Endothelial cell of umbilical vein (primary cell): Measurements from ENCODE around the gene HDAC9. TPM values are rescaled to one million over a fixed set of nuclear protein-coding genes. Genes with fewer than 3 reads are reported as not detected.

Source experiments
- BruUV-seq: library from RNA; stranded (reverse); fragments of 400-500 nt; replicated peaks from 2 replicates; lab custom pipeline; 2021; lab: Mats Ljungman, UMichigan
- CTCF ChIA-PET: fragments of 300-600, 350-600 bp; sonication (Branson Sonifier 250); formaldehyde crosslinking; loops from one replicate; lab custom pipeline; 2021; ENCODE audit warnings: antibody characterized with exemption, inconsistent platforms; lab: Charles Lee
- POLR2A ChIA-PET: fragments of 300-600, 350-600 bp; sonication (Branson Sonifier 250); formaldehyde crosslinking; loops from one replicate; lab custom pipeline; 2021; ENCODE audit warnings: antibody characterized with exemption, inconsistent platforms; lab: Charles Lee
- DNase-seq: peaks from one replicate; pipeline ENCODE4 v3.0.0-alpha.2; 2011; ENCODE audit warnings: low read depth, low spot score
- FAIRE-seq: peaks from 2 replicates; lab custom pipeline; 2011; peaks lifted over from hg19 to GRCh38; lab: Jason Lieb, UNC
- H2AFZ ChIP-seq: 2 replicates; pipeline ENCODE4 v1.6.0; 2012; ENCODE audit warnings: low read depth, low read length, control low read depth, inconsistent platforms
- H3K27ac ChIP-seq: 2 replicates; pipeline ENCODE4 v1.5.1; 2011; ENCODE audit warnings: low read depth, mild to moderate bottlenecking, control low read depth, low read length, moderate library complexity; ENCODE audit not compliant: insufficient read depth
- H3K27me3 ChIP-seq, 2 experiments: 2 replicates each; pipeline versions ENCODE4 v1.6.0 to v1.6.1; 2011; ENCODE audit warnings: low read length in 2 of 2, mixed read lengths in 1 of 2; ENCODE audit not compliant: control insufficient read depth in 2 of 2, insufficient read depth in 2 of 2
- H3K36me3 ChIP-seq, 2 experiments: 2 replicates in 1 of 2; 3 replicates in 1 of 2; pipeline ENCODE4 v1.5.1; 2011; ENCODE audit warnings: low read length in 2 of 2, mild to moderate bottlenecking in 1 of 2, moderate library complexity in 1 of 2; ENCODE audit not compliant: control insufficient read depth in 2 of 2, insufficient read depth in 2 of 2; ENCODE audit errors: extremely low read depth in 1 of 2
- H3K4me1 ChIP-seq: 3 replicates; pipeline ENCODE4 v1.5.1; 2011; ENCODE audit warnings: mild to moderate bottlenecking, low read length; ENCODE audit not compliant: control insufficient read depth, insufficient read depth; ENCODE audit errors: extremely low read depth
- H3K4me2 ChIP-seq: 2 replicates; pipeline ENCODE4 v1.6.1; 2011; ENCODE audit warnings: low read length, control low read depth, mixed read lengths; ENCODE audit not compliant: insufficient read depth
- H3K4me3 ChIP-seq, 3 experiments: fragments of 200-600 bp in 1 of 3; sonication (generic), shearing (Covaris generic) in 1 of 3; replicated peaks in 1 of 3; 2 replicates each; pipeline ENCODE4 v1.5.1; 2011 to 2016; ENCODE audit warnings: control low read depth in 3 of 3, low read length in 3 of 3, mild to moderate bottlenecking in 2 of 3, inconsistent platforms in 1 of 3, low read depth in 1 of 3, moderate library complexity in 1 of 3; ENCODE audit not compliant: insufficient read depth in 1 of 3
- H3K79me2 ChIP-seq: 2 replicates; pipeline ENCODE4 v1.6.0; 2012; ENCODE audit warnings: low read length, inconsistent platforms; ENCODE audit not compliant: control insufficient read depth, insufficient read depth
- H3K9ac ChIP-seq: replicated peaks from 2 replicates; pipeline ENCODE3; 2011; ENCODE audit warnings: low read length, control low read depth; ENCODE audit not compliant: insufficient read depth; ENCODE audit errors: extremely low read depth
- H3K9me1 ChIP-seq: replicated peaks from 3 replicates; pipeline ENCODE4 v1.6.0; 2011; ENCODE audit warnings: mild to moderate bottlenecking, low read length; ENCODE audit not compliant: control insufficient read depth, insufficient read depth; ENCODE audit errors: extremely low read depth
- H3K9me3 ChIP-seq: replicated peaks from 2 replicates; pipeline ENCODE4 v1.5.1; 2012; ENCODE audit warnings: low read length, inconsistent platforms; ENCODE audit not compliant: control insufficient read depth, insufficient read depth
- H4K20me1 ChIP-seq: replicated peaks from 2 replicates; pipeline ENCODE3; 2011; ENCODE audit warnings: mild to moderate bottlenecking, low read length; ENCODE audit not compliant: control insufficient read depth, insufficient read depth; ENCODE audit errors: extremely low read depth
- EZH2 ChIP-seq: IDR thresholded peaks from 2 replicates; pipeline ENCODE4 v1.6.1; 2012; ENCODE audit warnings: borderline replicate concordance, low read depth, mild to moderate bottlenecking, moderate library complexity, low read length, inconsistent platforms; ENCODE audit not compliant: severe bottlenecking
- FOS ChIP-seq: IDR thresholded peaks from 2 replicates; pipeline ENCODE4 v1.6.1; 2011; ENCODE audit warnings: mild to moderate bottlenecking, low read length, moderate library complexity, borderline replicate concordance; ENCODE audit not compliant: insufficient read depth
- GATA2 ChIP-seq: IDR thresholded peaks from 2 replicates; pipeline ENCODE4 v1.7.0; 2011; ENCODE audit warnings: low read depth, mild to moderate bottlenecking, moderate library complexity, mixed read lengths, low read length; ENCODE audit not compliant: insufficient read length, insufficient read depth
- MYC ChIP-seq: IDR thresholded peaks from one replicate; pipeline ENCODE4 v1.6.1; 2011; ENCODE audit warnings: mild to moderate bottlenecking, low read depth, low read length
- POLR2A ChIP-seq: IDR thresholded peaks from 2 replicates; pipeline ENCODE4 v1.6.1; 2012; ENCODE audit warnings: low read depth, mild to moderate bottlenecking, control low read depth, low read length
- POLR2AphosphoS5 ChIP-seq: IDR thresholded peaks from 2 replicates; pipeline ENCODE4 v1.6.1; 2012; ENCODE audit warnings: low read depth, mild to moderate bottlenecking, control low read depth, low read length, moderate library complexity; ENCODE audit not compliant: insufficient read depth
- dilution Hi-C: fragments of 300-500 bp; cut with MboI; formaldehyde crosslinking; loops from one replicate; pipeline ENCODE4 v1.15.0; 2019; ENCODE audit warnings: low sequenced_read_pairs; ENCODE audit not compliant: extremely low pct_ligation_motif_present
- intact Hi-C: fragments of 100-400 bp; cut with micrococcal nuclease; formaldehyde crosslinking; loops from one replicate; pipeline ENCODE4 v1.10.0; 2022
- polyA plus RNA-seq, 4 experiments: library from polyadenylated mRNA; depleted of rRNA in 3 of 4; stranded (reverse) in 3 of 4; unstranded in 1 of 4; fragments of >200 nt; gene quantifications; 2 replicates each; pipeline versions ENCODE4 v1.2.1 to v1.2.3, GENCODE V29; 2011 to 2012; ENCODE audit warnings: missing spikeins in 1 of 4
- total RNA-seq: library from RNA; stranded (reverse); gene quantifications from 2 replicates; pipeline ENCODE4 v1.2.3, GENCODE V29; 2021
- TF ChIP-seq, protein P1 (sequence below), 2 donors: IDR thresholded peaks; 1 replicate in 1 of 2; 2 replicates in 1 of 2; pipeline ENCODE4 v1.5.1; 2011; ENCODE audit warnings: low read length in 2 of 2, mild to moderate bottlenecking in 2 of 2, moderate library complexity in 2 of 2, control low read depth in 1 of 2, inconsistent platforms in 1 of 2, low read depth in 1 of 2; ENCODE audit not compliant: insufficient read depth in 1 of 2; ENCODE audit errors: extremely low read depth in 1 of 2

HDAC9 gene
- total and polyA plus RNA-seq, 2 donors (not counting 3 experiments of a cell fraction or from before 2014, with no cell fraction given): 1.8 to 11.6 TPM

DNA sequence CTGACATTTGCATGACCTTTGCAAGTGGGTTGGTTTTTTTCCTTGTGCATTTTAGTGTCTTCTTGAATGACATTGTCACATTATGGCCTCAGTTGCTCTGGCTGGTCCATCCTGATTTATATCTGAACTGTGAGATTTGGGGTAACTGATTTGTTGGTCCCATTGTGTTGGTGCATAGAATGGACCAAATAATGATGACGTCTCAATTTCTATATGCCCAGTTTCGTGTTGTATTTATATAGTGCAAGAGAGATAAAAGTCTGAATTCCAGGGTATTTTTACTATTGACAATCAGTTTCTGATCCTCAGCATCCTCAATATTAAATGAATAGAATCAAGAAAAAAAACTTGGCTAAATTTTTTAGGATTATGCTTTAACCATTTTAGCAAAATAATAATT, 281.8 kb downstream of the HDAC9 start:
- Histone ChIP-seq H3K36me3 (no peaks in the 10 kb centered on the region), H3K9me1 (no peaks in the 10 kb centered on the region), H3K4me3 (no peak overlapping the region), H3K27me3 (no peaks in the 10 kb centered on the region), H3K27ac (no peak overlapping the region), H3K9ac (no peak overlapping the region), H2AFZ (no peak overlapping the region), H3K9me3 (no peaks in the 10 kb centered on the region), H3K4me2 (no peak overlapping the region), H4K20me1 (no peaks in the 10 kb centered on the region), H3K4me1 (no peaks in the 10 kb centered on the region), H3K79me2 (no peaks in the 10 kb centered on the region)
- no peak for FAIRE-seq
- ChIA-PET POLR2A (no interaction called here), CTCF (no interaction called here)
- no peak for DNase-seq
- no TSS peak for BruUV-seq
- TF ChIP-seq FOS (no peak), POLR2AphosphoS5 (no peak), POLR2A (no peak), GATA2 (no peak), MYC (no peak), EZH2 (no peak)
- TF ChIP-seq, protein P1, sequence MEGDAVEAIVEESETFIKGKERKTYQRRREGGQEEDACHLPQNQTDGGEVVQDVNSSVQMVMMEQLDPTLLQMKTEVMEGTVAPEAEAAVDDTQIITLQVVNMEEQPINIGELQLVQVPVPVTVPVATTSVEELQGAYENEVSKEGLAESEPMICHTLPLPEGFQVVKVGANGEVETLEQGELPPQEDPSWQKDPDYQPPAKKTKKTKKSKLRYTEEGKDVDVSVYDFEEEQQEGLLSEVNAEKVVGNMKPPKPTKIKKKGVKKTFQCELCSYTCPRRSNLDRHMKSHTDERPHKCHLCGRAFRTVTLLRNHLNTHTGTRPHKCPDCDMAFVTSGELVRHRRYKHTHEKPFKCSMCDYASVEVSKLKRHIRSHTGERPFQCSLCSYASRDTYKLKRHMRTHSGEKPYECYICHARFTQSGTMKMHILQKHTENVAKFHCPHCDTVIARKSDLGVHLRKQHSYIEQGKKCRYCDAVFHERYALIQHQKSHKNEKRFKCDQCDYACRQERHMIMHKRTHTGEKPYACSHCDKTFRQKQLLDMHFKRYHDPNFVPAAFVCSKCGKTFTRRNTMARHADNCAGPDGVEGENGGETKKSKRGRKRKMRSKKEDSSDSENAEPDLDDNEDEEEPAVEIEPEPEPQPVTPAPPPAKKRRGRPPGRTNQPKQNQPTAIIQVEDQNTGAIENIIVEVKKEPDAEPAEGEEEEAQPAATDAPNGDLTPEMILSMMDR (IDR thresholded peaks at IDR 0.05; ENCODE audit: extremely low read depth in 1 of 2, insufficient read depth in 1 of 2, low read depth in 1 of 2, low read length in 2 of 2): no peak
- dilution Hi-C loops: no loop called here
- intact Hi-C loops: no loop called here
